HEK293 (cell line): ENCODE measurements around the gene XKR8.

Experiments used
- ZFHX2 ChIP-seq: fragments of 450-650 bp; formaldehyde crosslinking; conservative IDR thresholded peaks from 2 replicates; pipeline ENCODE4 v1.5.1; 2016; ENCODE audit warnings: missing biosample characterization, missing genetic modification characterization
- TF ChIP-seq, protein P1 (sequence below): fragments of 450-650 bp; formaldehyde crosslinking; optimal IDR thresholded peaks from 2 replicates; pipeline ENCODE3; 2016; ENCODE audit warnings: missing biosample characterization, mild to moderate bottlenecking, missing genetic modification characterization
- TF ChIP-seq, protein P2 (sequence below): sonication (generic); formaldehyde crosslinking; IDR thresholded peaks from 2 replicates; pipeline ENCODE4 v1.8.1; 2022; ENCODE audit warnings: mild to moderate bottlenecking, moderate library complexity, missing genetic modification reagents

DNA sequence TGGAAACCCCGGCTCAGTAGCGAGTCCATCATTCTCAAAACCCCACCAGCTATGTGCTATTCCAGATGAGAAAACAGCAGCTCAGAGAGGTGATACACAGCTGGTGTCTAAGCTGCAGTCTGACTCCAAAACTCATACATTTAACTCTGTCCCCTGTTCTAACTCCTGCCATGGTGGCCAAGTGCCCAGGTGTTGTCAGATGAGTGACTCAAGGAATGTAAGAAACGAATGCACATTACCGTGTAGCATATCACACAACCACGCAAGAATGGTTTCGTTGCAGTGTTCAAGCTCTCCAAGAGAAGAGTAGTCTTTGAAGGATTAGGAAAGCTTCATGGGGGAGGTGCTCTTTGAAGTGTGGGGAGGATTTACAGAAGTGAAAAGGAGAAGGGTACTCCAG lies 4.7 kb upstream of the XKR8 start:
- TF ChIP-seq, protein P1, sequence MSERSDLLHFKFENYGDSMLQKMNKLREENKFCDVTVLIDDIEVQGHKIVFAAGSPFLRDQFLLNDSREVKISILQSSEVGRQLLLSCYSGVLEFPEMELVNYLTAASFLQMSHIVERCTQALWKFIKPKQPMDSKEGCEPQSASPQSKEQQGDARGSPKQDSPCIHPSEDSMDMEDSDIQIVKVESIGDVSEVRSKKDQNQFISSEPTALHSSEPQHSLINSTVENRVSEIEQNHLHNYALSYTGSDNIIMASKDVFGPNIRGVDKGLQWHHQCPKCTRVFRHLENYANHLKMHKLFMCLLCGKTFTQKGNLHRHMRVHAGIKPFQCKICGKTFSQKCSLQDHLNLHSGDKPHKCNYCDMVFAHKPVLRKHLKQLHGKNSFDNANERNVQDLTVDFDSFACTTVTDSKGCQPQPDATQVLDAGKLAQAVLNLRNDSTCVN (tag by site-specific recombination) = no peak
- no peak for TF ChIP-seq ZFHX2 (tag by site-specific recombination)
- TF ChIP-seq, protein P2, sequence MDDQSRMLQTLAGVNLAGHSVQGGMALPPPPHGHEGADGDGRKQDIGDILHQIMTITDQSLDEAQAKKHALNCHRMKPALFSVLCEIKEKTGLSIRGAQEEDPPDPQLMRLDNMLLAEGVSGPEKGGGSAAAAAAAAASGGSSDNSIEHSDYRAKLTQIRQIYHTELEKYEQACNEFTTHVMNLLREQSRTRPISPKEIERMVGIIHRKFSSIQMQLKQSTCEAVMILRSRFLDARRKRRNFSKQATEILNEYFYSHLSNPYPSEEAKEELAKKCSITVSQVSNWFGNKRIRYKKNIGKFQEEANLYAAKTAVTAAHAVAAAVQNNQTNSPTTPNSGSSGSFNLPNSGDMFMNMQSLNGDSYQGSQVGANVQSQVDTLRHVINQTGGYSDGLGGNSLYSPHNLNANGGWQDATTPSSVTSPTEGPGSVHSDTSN (CRISPR knock-in tag) = no peak
